Subcutaneous abdominal adipose tissue (tissue), 5 donors: ENCODE measurements around the gene GJC2.
A peak's percentile ranks its signal among the peaks of the same experiment; 100 is the strongest.

Experiments used
- H3K27ac ChIP-seq: one replicate; pipeline ENCODE4 v1.7.0; 2013; ENCODE audit warnings: low read depth, mild to moderate bottlenecking, inconsistent platforms, low read length, moderate library complexity
- H3K27me3 ChIP-seq, 5 donors: one replicate each; pipeline ENCODE4 v1.7.0; 2013; ENCODE audit warnings: low read length in 5 of 5, inconsistent platforms in 1 of 5; ENCODE audit not compliant: control insufficient read depth in 5 of 5, insufficient read depth in 4 of 5
- H3K36me3 ChIP-seq, 5 donors: one replicate each; pipeline ENCODE4 v1.7.0; 2013; ENCODE audit warnings: low read length in 5 of 5; ENCODE audit not compliant: control insufficient read depth in 5 of 5, insufficient read depth in 5 of 5
- H3K4me1 ChIP-seq, 5 donors: one replicate each; pipeline ENCODE4 v1.7.0; 2013; ENCODE audit warnings: low read length in 5 of 5, mild to moderate bottlenecking in 3 of 5, moderate library complexity in 1 of 5; ENCODE audit not compliant: control insufficient read depth in 5 of 5, insufficient read depth in 5 of 5
- H3K4me3 ChIP-seq, 5 donors: one replicate each; pipeline ENCODE4 v1.7.0; 2013; ENCODE audit warnings: low read length in 5 of 5, low read depth in 1 of 5
- H3K9ac ChIP-seq, 5 donors: one replicate each; pipeline ENCODE4 v1.7.0; 2013; ENCODE audit warnings: low read length in 5 of 5, mild to moderate bottlenecking in 4 of 5, moderate library complexity in 3 of 5
- H3K9me3 ChIP-seq, 5 donors: one replicate each; pipeline ENCODE4 v1.7.0; 2013; ENCODE audit warnings: low read length in 5 of 5; ENCODE audit not compliant: control insufficient read depth in 5 of 5
- donor health status: healthy.
- donor health status: healthy.
- donor health status: healthy.
- donor health status: healthy.
- donor health status: healthy.

The GJC2 gene

GRCh38 chr1:228155596-228156514 lies 6.1 kb downstream of the GJC2 start:
- peaks cover 2 to 17% (median 8%) of the 10 kb centered on the region in 5 donors for H3K4me1 ChIP-seq
- peaks cover 3 to 14% (median 9%) of the 10 kb centered on the region in 5 donors for H3K27me3 ChIP-seq
- H3K9ac ChIP-seq = no peak overlapping the region
- H3K27ac ChIP-seq = no peak overlapping the region
- peaks cover 0 to 2% (median 0%) of the 10 kb centered on the region in 5 donors for H3K36me3 ChIP-seq
- no peak overlapping the region for H3K4me3 ChIP-seq
- H3K9me3 ChIP-seq = no peaks in the 10 kb centered on the region

GRCh38 chr1:228156515-228156881 lies 6.8 kb downstream of the GJC2 start:
- Histone ChIP-seq H3K9me3 (no peaks in the 10 kb centered on the region), H3K36me3 (peaks cover 0 to 2% (median 0%) of the 10 kb centered on the region in 5 donors), H3K4me3 (no peak overlapping the region), H3K4me1 (peaks cover 0 to 14% (median 4%) of the 10 kb centered on the region in 5 donors), H3K27ac (no peak overlapping the region), H3K27me3 (peaks cover 5 to 16% (median 9%) of the 10 kb centered on the region in 5 donors), H3K9ac (no peak overlapping the region)

GRCh38 chr1:228156941-228157728 lies 7.4 kb downstream of the GJC2 start:
- H3K4me1 ChIP-seq = peaks cover 0 to 17% (median 5%) of the 10 kb centered on the region in 5 donors
- H3K27me3 ChIP-seq = peaks cover 11 to 22% (median 14%) of the 10 kb centered on the region in 5 donors
- no peak overlapping the region for H3K9ac ChIP-seq
- no peak overlapping the region for H3K4me3 ChIP-seq
- H3K9me3 ChIP-seq = no peaks in the 10 kb centered on the region
- peaks cover 0 to 2% (median 0%) of the 10 kb centered on the region in 5 donors for H3K36me3 ChIP-seq
- no peak overlapping the region for H3K27ac ChIP-seq

GRCh38 chr1:228157729-228158126 lies 8.0 kb downstream of the GJC2 start:
- Histone ChIP-seq H3K27ac (no peak overlapping the region), H3K9ac (no peak overlapping the region), H3K9me3 (no peaks in the 10 kb centered on the region), H3K4me1 (peaks cover 0 to 22% (median 11%) of the 10 kb centered on the region in 5 donors), H3K36me3 (peaks cover 0 to 2% (median 0%) of the 10 kb centered on the region in 5 donors), H3K4me3 (no peak overlapping the region), H3K27me3 (peaks cover 17 to 27% (median 17%) of the 10 kb centered on the region in 5 donors)

DNA sequence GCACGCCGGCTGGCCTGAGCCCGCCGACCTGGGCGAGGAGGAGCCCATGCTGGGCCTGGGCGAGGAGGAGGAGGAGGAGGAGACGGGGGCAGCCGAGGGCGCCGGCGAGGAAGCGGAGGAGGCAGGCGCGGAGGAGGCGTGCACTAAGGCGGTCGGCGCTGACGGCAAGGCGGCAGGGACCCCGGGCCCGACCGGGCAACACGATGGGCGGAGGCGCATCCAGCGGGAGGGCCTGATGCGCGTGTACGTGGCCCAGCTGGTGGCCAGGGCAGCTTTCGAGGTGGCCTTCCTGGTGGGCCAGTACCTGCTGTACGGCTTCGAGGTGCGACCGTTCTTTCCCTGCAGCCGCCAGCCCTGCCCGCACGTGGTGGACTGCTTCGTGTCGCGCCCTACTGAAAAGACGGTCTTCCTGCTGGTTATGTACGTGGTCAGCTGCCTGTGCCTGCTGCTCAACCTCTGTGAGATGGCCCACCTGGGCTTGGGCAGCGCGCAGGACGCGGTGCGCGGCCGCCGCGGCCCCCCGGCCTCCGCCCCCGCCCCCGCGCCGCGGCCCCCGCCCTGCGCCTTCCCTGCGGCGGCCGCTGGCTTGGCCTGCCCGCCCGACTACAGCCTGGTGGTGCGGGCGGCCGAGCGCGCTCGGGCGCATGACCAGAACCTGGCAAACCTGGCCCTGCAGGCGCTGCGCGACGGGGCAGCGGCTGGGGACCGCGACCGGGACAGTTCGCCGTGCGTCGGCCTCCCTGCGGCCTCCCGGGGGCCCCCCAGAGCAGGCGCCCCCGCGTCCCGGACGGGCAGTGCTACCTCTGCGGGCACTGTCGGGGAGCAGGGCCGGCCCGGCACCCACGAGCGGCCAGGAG lies 8.6 kb downstream of the GJC2 start:
- Histone ChIP-seq H3K4me1 (peaks cover 0 to 29% (median 17%) of the 10 kb centered on the region in 5 donors), H3K36me3 (peaks cover 0 to 2% (median 0%) of the 10 kb centered on the region in 5 donors), H3K27me3 (peaks cover 18 to 32% (median 23%) of the 10 kb centered on the region in 5 donors), H3K27ac (no peak overlapping the region), H3K9me3 (no peaks in the 10 kb centered on the region), H3K9ac (no peak overlapping the region), H3K4me3 (no peak overlapping the region)

GRCh38 chr1:228159008-228159665 lies 9.4 kb downstream of the GJC2 start:
- Histone ChIP-seq H3K36me3 (peaks cover 0 to 2% (median 0%) of the 10 kb centered on the region in 5 donors), H3K4me3 (no peak overlapping the region), H3K4me1 (peaks cover 1 to 32% (median 18%) of the 10 kb centered on the region in 5 donors), H3K27ac (no peak overlapping the region), H3K9me3 (no peaks in the 10 kb centered on the region), H3K9ac (no peak overlapping the region), H3K27me3 (peaks cover 18 to 35% (median 23%) of the 10 kb centered on the region in 5 donors)

GRCh38 chr1:228160201-228160761 lies 10.6 kb downstream of the GJC2 start:
- peaks cover 0 to 2% (median 0%) of the 10 kb centered on the region in 5 donors for H3K36me3 ChIP-seq
- H3K27me3 ChIP-seq = peaks cover 18 to 35% (median 23%) of the 10 kb centered on the region in 5 donors
- H3K4me1 ChIP-seq = peaks cover 1 to 44% (median 26%) of the 10 kb centered on the region in 5 donors

GRCh38 chr1:228161362-228161761 lies 11.6 kb downstream of the GJC2 start:
- H3K9me3 ChIP-seq = no peaks in the 10 kb centered on the region
- H3K27ac ChIP-seq = peak overlapping the region; percentile 60
- H3K27me3 ChIP-seq = peaks cover 18 to 35% (median 23%) of the 10 kb centered on the region in 5 donors
- peaks cover 1 to 43% (median 29%) of the 10 kb centered on the region in 5 donors for H3K4me1 ChIP-seq
- H3K9ac ChIP-seq = peak overlapping the region in 1 of 5 donors; percentile 48
- H3K36me3 ChIP-seq = no peaks in the 10 kb centered on the region
- H3K4me3 ChIP-seq = no peak overlapping the region

More at GRCh38 chr1:228160201-228160761, 10.6 kb downstream of the GJC2 start:
- Histone ChIP-seq H3K4me3 (no peak overlapping the region), H3K9me3 (no peaks in the 10 kb centered on the region), H3K9ac (no peak overlapping the region), H3K27ac (no peak overlapping the region)
